ENCODE results near the gene TMEM134. TPM values are rescaled to one million over a fixed set of nuclear protein-coding genes. Genes with fewer than 3 reads are reported as not detected.

TMEM134 gene
- polyA plus RNA-seq, 1 donor = 63.0 TPM

GRCh38 chr11:67456068-67456705, 12.9 kb downstream of the TMEM134 start:
- H3K4me1 ChIP-seq (ENCODE audit: control insufficient read depth, insufficient read depth, low read length) = no peaks in the 10 kb centered on the region
- no peak overlapping the region for H3K27ac ChIP-seq (ENCODE audit: low read length)
- H3K36me3 ChIP-seq (ENCODE audit: control insufficient read depth, insufficient read depth, low read length) = no peaks in the 10 kb centered on the region
- no peaks in the 10 kb centered on the region for H3K27me3 ChIP-seq (ENCODE audit: control insufficient read depth, insufficient read depth, low read length)
- DNase-seq = no peak
- H3K4me3 ChIP-seq (ENCODE audit: low read length) = no peak overlapping the region
- H3K9me3 ChIP-seq (ENCODE audit: control insufficient read depth, low read depth, low read length) = no peaks in the 10 kb centered on the region
- WGBS (ENCODE audit: insufficient coverage, low lambda C conversion rate) = no CpG with 5 or more reads among the region's 25 CpGs

- no peaks in the 10 kb centered on the region for H3K4me1 ChIP-seq (ENCODE audit: control insufficient read depth, insufficient read depth, low read length)
- no peaks in the 10 kb centered on the region for H3K36me3 ChIP-seq (ENCODE audit: control insufficient read depth, insufficient read depth, low read length)
- no CpG with 5 or more reads among the region's 3 CpGs for WGBS (ENCODE audit: insufficient coverage, low lambda C conversion rate)
- no peak within 1 kb of the TSS for H3K4me3 ChIP-seq (ENCODE audit: low read length)
- no peak within 1 kb of the TSS for H3K27ac ChIP-seq (ENCODE audit: low read length)
- H3K9me3 ChIP-seq (ENCODE audit: control insufficient read depth, low read depth, low read length) = no peaks in the 10 kb centered on the region
- H3K27me3 ChIP-seq (ENCODE audit: control insufficient read depth, insufficient read depth, low read length) = no peaks in the 10 kb centered on the region
- no peak for DNase-seq
Measured at GRCh38 chr11:67455054-67455453, 14.0 kb downstream of the TMEM134 start, which contains the start of gene CABP4. TSS of gene CABP4 (plus strand) at chr11:67455354. CDS start at chr11:67455424, 70 bp downstream.

GRCh38 chr11:67453816-67454732, 15.0 kb downstream of the TMEM134 start:
- H3K27me3 ChIP-seq (ENCODE audit: control insufficient read depth, insufficient read depth, low read length) = no peaks in the 10 kb centered on the region
- WGBS (ENCODE audit: insufficient coverage, low lambda C conversion rate) = no CpG with 5 or more reads among the region's 21 CpGs
- no peak overlapping the region for H3K4me3 ChIP-seq (ENCODE audit: low read length)
- DNase-seq = no peak
- H3K36me3 ChIP-seq (ENCODE audit: control insufficient read depth, insufficient read depth, low read length) = no peaks in the 10 kb centered on the region
- no peaks in the 10 kb centered on the region for H3K9me3 ChIP-seq (ENCODE audit: control insufficient read depth, low read depth, low read length)
- H3K27ac ChIP-seq (ENCODE audit: low read length) = no peak overlapping the region
- H3K4me1 ChIP-seq (ENCODE audit: control insufficient read depth, insufficient read depth, low read length) = peaks cover 6% of the 10 kb centered on the region

GRCh38 chr11:67452141-67452952, 16.7 kb downstream of the TMEM134 start, which contains the start of gene GPR152:
TSS of gene GPR152 (minus strand) at chr11:67452729. CDS start at chr11:67452724, 5 bp downstream.
- Histone ChIP-seq H3K4me1 (ENCODE audit: control insufficient read depth, insufficient read depth, low read length) (peaks cover 7% of the 10 kb centered on the region), H3K4me3 (ENCODE audit: low read length) (no peak within 1 kb of the TSS), H3K27me3 (ENCODE audit: control insufficient read depth, insufficient read depth, low read length) (no peaks in the 10 kb centered on the region), H3K9me3 (ENCODE audit: control insufficient read depth, low read depth, low read length) (no peaks in the 10 kb centered on the region), H3K36me3 (ENCODE audit: control insufficient read depth, insufficient read depth, low read length) (no peaks in the 10 kb centered on the region), H3K27ac (ENCODE audit: low read length) (no peak within 1 kb of the TSS)
- WGBS (ENCODE audit: insufficient coverage, low lambda C conversion rate) = no CpG with 5 or more reads among the region's 33 CpGs
- DNase-seq = no peak

- H3K9me3 ChIP-seq (ENCODE audit: control insufficient read depth, low read depth, low read length) = no peaks in the 10 kb centered on the region
- peaks cover 7% of the 10 kb centered on the region for H3K4me1 ChIP-seq (ENCODE audit: control insufficient read depth, insufficient read depth, low read length)
- no peaks in the 10 kb centered on the region for H3K27me3 ChIP-seq (ENCODE audit: control insufficient read depth, insufficient read depth, low read length)
- no peaks in the 10 kb centered on the region for H3K36me3 ChIP-seq (ENCODE audit: control insufficient read depth, insufficient read depth, low read length)
- no peak overlapping the region for H3K4me3 ChIP-seq (ENCODE audit: low read length)
- DNase-seq = no peak
- H3K27ac ChIP-seq (ENCODE audit: low read length) = no peak overlapping the region
- WGBS (ENCODE audit: insufficient coverage, low lambda C conversion rate) = no CpG with 5 or more reads among the region's 14 CpGs
Measured at GRCh38 chr11:67451658-67451976, 17.4 kb downstream of the TMEM134 start.

- Histone ChIP-seq H3K27me3 (ENCODE audit: control insufficient read depth, insufficient read depth, low read length) (no peaks in the 10 kb centered on the region), H3K27ac (ENCODE audit: low read length) (no peak overlapping the region), H3K36me3 (ENCODE audit: control insufficient read depth, insufficient read depth, low read length) (no peaks in the 10 kb centered on the region), H3K9me3 (ENCODE audit: control insufficient read depth, low read depth, low read length) (no peaks in the 10 kb centered on the region), H3K4me1 (ENCODE audit: control insufficient read depth, insufficient read depth, low read length) (peaks cover 7% of the 10 kb centered on the region), H3K4me3 (ENCODE audit: low read length) (no peak overlapping the region)
- no CpG with 5 or more reads among the region's 25 CpGs for WGBS (ENCODE audit: insufficient coverage, low lambda C conversion rate)
- no peak for DNase-seq
Measured at GRCh38 chr11:67450796-67451657, 18.0 kb downstream of the TMEM134 start.

- WGBS (ENCODE audit: insufficient coverage, low lambda C conversion rate) = 53% methylated on average over 3 of the region's 9 CpGs
- Histone ChIP-seq H3K4me1 (ENCODE audit: control insufficient read depth, insufficient read depth, low read length) (peaks cover 14% of the 10 kb centered on the region), H3K27me3 (ENCODE audit: control insufficient read depth, insufficient read depth, low read length) (no peaks in the 10 kb centered on the region), H3K27ac (ENCODE audit: low read length) (no peak overlapping the region), H3K36me3 (ENCODE audit: control insufficient read depth, insufficient read depth, low read length) (no peaks in the 10 kb centered on the region), H3K9me3 (ENCODE audit: control insufficient read depth, low read depth, low read length) (no peaks in the 10 kb centered on the region), H3K4me3 (ENCODE audit: low read length) (no peak overlapping the region)
- peak in 1 of 2 donors; percentile 57 for DNase-seq
Measured at GRCh38 chr11:67449116-67449844, 19.8 kb downstream of the TMEM134 start.

- Histone ChIP-seq H3K27ac (ENCODE audit: low read length) (no peak overlapping the region), H3K36me3 (ENCODE audit: control insufficient read depth, insufficient read depth, low read length) (no peaks in the 10 kb centered on the region), H3K9me3 (ENCODE audit: control insufficient read depth, low read depth, low read length) (no peaks in the 10 kb centered on the region), H3K27me3 (ENCODE audit: control insufficient read depth, insufficient read depth, low read length) (no peaks in the 10 kb centered on the region), H3K4me1 (ENCODE audit: control insufficient read depth, insufficient read depth, low read length) (peaks cover 17% of the 10 kb centered on the region), H3K4me3 (ENCODE audit: low read length) (no peak overlapping the region)
- WGBS (ENCODE audit: insufficient coverage, low lambda C conversion rate) = 80% methylated on average over 1 of the region's 7 CpGs
- no peak for DNase-seq
Measured at GRCh38 chr11:67448220-67448609, 20.8 kb downstream of the TMEM134 start.

GRCh38 chr11:67445515-67445914, 23.5 kb downstream of the TMEM134 start:
- WGBS (ENCODE audit: insufficient coverage, low lambda C conversion rate) = no CpG with 5 or more reads among the region's 5 CpGs
- no peak for DNase-seq
- Histone ChIP-seq H3K36me3 (ENCODE audit: control insufficient read depth, insufficient read depth, low read length) (peaks cover 17% of the 10 kb centered on the region), H3K9me3 (ENCODE audit: control insufficient read depth, low read depth, low read length) (no peaks in the 10 kb centered on the region), H3K27me3 (ENCODE audit: control insufficient read depth, insufficient read depth, low read length) (no peaks in the 10 kb centered on the region), H3K4me1 (ENCODE audit: control insufficient read depth, insufficient read depth, low read length) (peaks cover 28% of the 10 kb centered on the region), H3K4me3 (ENCODE audit: low read length) (no peak overlapping the region), H3K27ac (ENCODE audit: low read length) (no peak overlapping the region)

Measured in large intestine (tissue), 3 donors.